Activated naive CD4-positive, alpha-beta T cell treated with anti-CD3 and anti-CD28 coated beads, Interleukin-2, amount 10 ng/mL, durations not matched to agents 7 days and 5 days (primary cell): ENCODE measurements around the gene C11orf24.
"Not testable (repeated sequence)": the region's sequence is repeated elsewhere in the genome, so short reads cannot be mapped to it uniquely, and the experiment has no call there.

Experiments used
- CTCF ChIA-PET: fragments of 350-600 bp; sonication (Branson Sonifier 250); formaldehyde crosslinking; loops from one replicate; lab custom pipeline; 2021; ENCODE audit warnings: antibody characterized with exemption; lab: Charles Lee
- DNase-seq: peaks from one replicate; pipeline ENCODE4 v3.0.0-alpha.2; 2020
- H3K27ac Mint-ChIP-seq: one replicate; pipeline ENCODE4 v1.8.0; 2021; ENCODE audit warnings: mild to moderate bottlenecking, moderate library complexity, mixed read lengths
- H3K27me3 Mint-ChIP-seq: one replicate; pipeline ENCODE4 v1.8.0; 2021; ENCODE audit warnings: mild to moderate bottlenecking, mixed read lengths
- H3K36me3 Mint-ChIP-seq: one replicate; pipeline ENCODE4 v1.8.0; 2021; ENCODE audit warnings: mixed read lengths
- H3K4me1 Mint-ChIP-seq: one replicate; pipeline ENCODE4 v1.8.0; 2021; ENCODE audit warnings: mixed read lengths
- H3K4me3 Mint-ChIP-seq: one replicate; pipeline ENCODE4 v1.8.0; 2021; ENCODE audit warnings: mild to moderate bottlenecking, moderate library complexity, mixed read lengths
- H3K9me3 Mint-ChIP-seq: one replicate; pipeline ENCODE4 v1.8.0; 2021; ENCODE audit warnings: mixed read lengths

Gene C11orf24

DNA sequence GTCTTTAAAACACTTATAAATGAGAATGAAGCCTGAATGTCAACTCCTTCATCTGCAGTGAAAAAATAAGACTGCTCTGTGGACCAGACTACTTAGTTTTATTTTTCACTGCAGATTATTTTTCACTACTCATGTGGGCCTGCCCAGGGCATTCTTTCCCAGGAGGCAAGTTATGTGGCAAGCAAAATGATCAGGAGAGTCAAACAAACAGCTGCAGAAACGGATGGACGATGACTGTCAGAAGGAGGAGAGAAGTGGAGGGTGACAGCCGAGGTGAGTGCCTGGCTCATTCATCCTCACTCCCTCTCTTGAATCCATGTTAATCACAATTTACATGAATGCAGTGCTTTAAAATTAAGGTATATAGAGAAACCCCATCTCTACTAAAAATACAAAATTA, 34.9 kb upstream of the C11orf24 start:
- CTCF ChIA-PET = interaction anchor here (1.3 kb wide), 1 partner anchor 9 kb away, joined by 6 read pairs; no protein-coding TSS in a partner anchor
- Mint-ChIP-seq H3K36me3 (no peaks in the 10 kb centered on the region), H3K4me3 (no peak overlapping the region), H3K4me1 (peaks cover 47% of the 10 kb centered on the region), H3K27ac (no peak overlapping the region), H3K27me3 (peaks cover 16% of the 10 kb centered on the region), H3K9me3 (peaks cover 3% of the 10 kb centered on the region)
- no peak for DNase-seq

DNA sequence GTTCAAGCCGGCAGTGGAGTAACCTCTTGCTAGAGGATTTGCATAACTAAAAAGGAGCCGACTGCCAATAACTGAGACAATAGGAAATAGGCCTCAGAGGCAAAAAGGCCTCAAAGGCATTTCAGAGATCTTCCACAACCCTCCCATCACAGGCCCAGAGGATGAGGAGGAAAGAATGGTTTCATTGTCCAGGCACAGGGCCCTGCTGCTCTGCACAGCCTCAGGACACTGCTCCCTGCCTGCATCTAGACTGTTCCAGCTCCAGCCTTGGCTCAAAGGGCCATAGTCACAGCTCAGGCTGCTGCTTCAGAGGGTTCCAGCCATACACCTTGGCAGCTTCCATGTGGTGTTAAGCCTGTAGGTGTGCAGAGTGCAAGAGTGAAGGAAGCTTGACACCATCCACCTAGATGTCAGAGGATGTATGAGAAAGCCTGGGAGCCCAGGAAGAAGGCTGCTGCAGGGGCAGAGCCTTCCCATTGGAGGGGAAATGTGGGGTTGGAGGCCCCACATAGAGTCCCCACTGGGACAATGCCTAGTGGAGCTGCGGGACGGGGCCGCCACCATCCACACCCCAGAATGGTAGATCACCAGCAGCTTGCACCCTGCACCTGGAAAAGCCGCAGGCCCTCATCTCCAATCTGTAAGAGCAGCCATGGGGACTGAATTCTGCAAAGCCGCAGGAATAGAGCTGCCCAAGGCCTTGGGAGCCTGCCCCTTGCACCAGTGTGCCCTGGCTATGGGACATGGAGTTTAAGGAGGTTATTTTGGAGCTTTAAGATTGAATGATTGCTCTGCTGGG, 32.4 kb upstream of the C11orf24 start:
- no peak for DNase-seq
- no peak overlapping the region for H3K27ac Mint-ChIP-seq
- CTCF ChIA-PET = no interaction called here
- no peak overlapping the region for H3K4me3 Mint-ChIP-seq
- peaks cover 11% of the 10 kb centered on the region for H3K27me3 Mint-ChIP-seq
- H3K9me3 Mint-ChIP-seq = peaks cover 3% of the 10 kb centered on the region
- H3K4me1 Mint-ChIP-seq = peaks cover 27% of the 10 kb centered on the region
- H3K36me3 Mint-ChIP-seq = no peaks in the 10 kb centered on the region

- Mint-ChIP-seq H3K36me3 (no peaks in the 10 kb centered on the region), H3K4me3 (no peak overlapping the region), H3K27me3 (peaks cover 21% of the 10 kb centered on the region), H3K9me3 (peaks cover 3% of the 10 kb centered on the region), H3K27ac (no peak overlapping the region), H3K4me1 (peaks cover 27% of the 10 kb centered on the region)
- no peak for DNase-seq
- CTCF ChIA-PET = interaction anchor here (1.3 kb wide), 1 partner anchor 80 kb away, joined by 5 read pairs; no protein-coding TSS in a partner anchor
These were observed 31.3 kb upstream of the C11orf24 start for GRCh38 chr11:68303083-68303482.

DNA sequence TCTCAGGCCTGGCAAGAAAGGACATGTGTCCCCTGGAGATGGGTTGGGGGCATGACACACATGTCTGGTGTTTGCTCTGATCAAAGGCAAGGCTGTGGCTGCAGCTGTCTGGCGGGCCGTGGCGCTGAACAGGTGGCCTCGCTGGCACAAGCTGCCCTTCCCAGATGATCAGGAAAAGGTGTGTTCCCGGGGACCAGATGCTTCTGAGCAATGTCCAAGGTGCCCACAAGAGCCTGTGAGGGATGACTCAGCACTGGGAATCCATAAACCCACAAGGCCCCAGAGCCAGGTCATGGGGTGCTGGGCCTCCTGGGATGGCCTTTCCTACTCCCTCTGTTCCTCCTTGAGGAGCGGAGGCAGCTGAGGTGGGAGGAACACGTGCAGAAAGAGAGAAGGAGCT, 30.9 kb upstream of the C11orf24 start:
- Mint-ChIP-seq H3K9me3 (peaks cover 3% of the 10 kb centered on the region), H3K27ac (no peak overlapping the region), H3K4me3 (no peak overlapping the region), H3K27me3 (peaks cover 26% of the 10 kb centered on the region), H3K4me1 (peaks cover 29% of the 10 kb centered on the region), H3K36me3 (no peaks in the 10 kb centered on the region)
- CTCF ChIA-PET = interaction anchor here (1.3 kb wide), 2 partner anchors 45 to 81 kb away, joined by 3 to 5 read pairs; no protein-coding TSS in a partner anchor
- no peak for DNase-seq

GRCh38 chr11:68302256-68302655, 30.5 kb upstream of the C11orf24 start:
- Mint-ChIP-seq H3K9me3 (peaks cover 3% of the 10 kb centered on the region), H3K27ac (no peak overlapping the region), H3K4me1 (peaks cover 31% of the 10 kb centered on the region), H3K27me3 (peaks cover 28% of the 10 kb centered on the region), H3K36me3 (no peaks in the 10 kb centered on the region), H3K4me3 (no peak overlapping the region)
- CTCF ChIA-PET = interaction anchor here (1.3 kb wide), 2 partner anchors 44 to 81 kb away, joined by 3 to 5 read pairs; no protein-coding TSS in a partner anchor
- DNase-seq = no peak

- Mint-ChIP-seq H3K27ac (no peak overlapping the region), H3K4me1 (peaks cover 21% of the 10 kb centered on the region), H3K27me3 (peaks cover 33% of the 10 kb centered on the region), H3K36me3 (no peaks in the 10 kb centered on the region), H3K9me3 (peaks cover 3% of the 10 kb centered on the region), H3K4me3 (no peak overlapping the region)
- DNase-seq = no peak
- CTCF ChIA-PET = interaction anchor here (1.0 to 6.6 kb wide), 5 partner anchors 30 to 91 kb away, joined by 3 to 173 read pairs (median 14); no protein-coding TSS in a partner anchor
These were observed 28.5 kb upstream of the C11orf24 start for GRCh38 chr11:68300076-68300830.

DNA sequence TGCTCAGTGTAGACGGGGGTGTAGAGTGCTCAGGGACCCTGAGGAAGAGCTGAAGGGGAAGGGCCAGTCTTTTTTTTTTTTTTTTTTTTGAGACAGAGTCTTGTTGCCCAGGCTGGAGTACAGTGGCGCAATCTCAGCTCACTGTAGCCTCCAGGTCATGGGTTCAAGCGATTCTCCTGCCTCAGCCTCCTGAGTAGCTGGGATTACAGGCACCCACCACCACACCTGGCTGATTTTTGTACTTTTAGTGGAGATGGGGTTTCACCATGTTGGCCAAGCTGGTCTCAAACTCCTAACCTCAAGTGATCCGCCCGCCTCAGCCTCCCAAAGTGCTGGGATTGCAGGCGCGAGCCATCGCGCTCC, 27.7 kb upstream of the C11orf24 start:
- H3K27ac Mint-ChIP-seq, H3K36me3 Mint-ChIP-seq, H3K9me3 Mint-ChIP-seq, DNase-seq, H3K4me3 Mint-ChIP-seq: not testable (repeated sequence)
- CTCF ChIA-PET = interaction anchor here (1.0 to 6.6 kb wide), 7 partner anchors 15 to 91 kb away, joined by 3 to 173 read pairs (median 14); partner anchors contain the start of gene C11orf24
- Mint-ChIP-seq H3K4me1 (peaks cover 15% of the 10 kb centered on the region), H3K27me3 (peaks cover 33% of the 10 kb centered on the region)

DNA sequence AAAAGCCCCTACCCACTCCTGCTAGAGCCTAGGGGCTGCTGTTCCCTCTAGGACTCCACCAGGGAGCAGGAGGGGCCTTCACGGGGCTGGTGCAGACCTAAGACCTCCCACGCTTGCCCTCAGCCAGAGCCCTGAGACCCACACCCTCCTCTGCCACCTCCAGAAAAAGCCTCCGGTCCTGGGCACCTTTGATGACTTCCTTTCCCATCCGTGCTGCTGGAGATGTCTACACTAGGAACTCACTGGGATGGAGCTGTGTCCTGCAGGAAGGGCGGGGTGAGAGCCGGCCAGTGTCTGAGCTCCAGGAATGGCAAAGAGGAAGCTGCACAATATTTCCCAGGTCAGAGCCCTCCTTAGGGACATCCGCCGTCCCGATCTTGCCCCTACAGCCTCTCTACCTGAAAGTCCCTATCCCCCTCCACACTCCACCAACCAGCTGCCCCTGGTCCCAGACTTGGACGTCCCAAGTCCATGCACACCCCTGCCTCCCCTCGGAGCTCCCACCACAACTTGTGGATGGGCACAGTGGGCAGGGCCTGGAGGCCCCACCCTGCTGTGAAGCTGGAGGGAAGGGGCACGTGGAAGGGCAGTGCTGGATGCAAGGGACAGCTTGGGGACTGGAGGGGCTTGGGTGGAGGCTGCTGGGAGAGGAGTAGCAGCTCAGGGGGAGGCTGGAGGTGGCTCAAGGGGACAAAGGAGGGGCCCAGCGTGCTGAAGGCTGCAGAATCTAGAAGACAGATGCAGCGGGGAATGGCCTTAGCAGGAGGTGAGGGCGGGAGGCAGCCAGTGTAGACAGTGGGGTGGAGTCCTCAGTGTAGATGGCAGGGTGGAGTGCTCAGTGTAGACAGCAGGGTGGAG, 27.1 kb upstream of the C11orf24 start:
- Mint-ChIP-seq H3K27me3 (peaks cover 33% of the 10 kb centered on the region), H3K9me3 (no peaks in the 10 kb centered on the region), H3K4me3 (no peak overlapping the region), H3K27ac (no peak overlapping the region), H3K36me3 (no peaks in the 10 kb centered on the region), H3K4me1 (peaks cover 12% of the 10 kb centered on the region)
- CTCF ChIA-PET = interaction anchor here (0.6 to 6.6 kb wide), 17 partner anchors 8 to 226 kb away, joined by 3 to 173 read pairs (median 6); partner anchors contain the start of gene C11orf24
- DNase-seq = no peak

DNA sequence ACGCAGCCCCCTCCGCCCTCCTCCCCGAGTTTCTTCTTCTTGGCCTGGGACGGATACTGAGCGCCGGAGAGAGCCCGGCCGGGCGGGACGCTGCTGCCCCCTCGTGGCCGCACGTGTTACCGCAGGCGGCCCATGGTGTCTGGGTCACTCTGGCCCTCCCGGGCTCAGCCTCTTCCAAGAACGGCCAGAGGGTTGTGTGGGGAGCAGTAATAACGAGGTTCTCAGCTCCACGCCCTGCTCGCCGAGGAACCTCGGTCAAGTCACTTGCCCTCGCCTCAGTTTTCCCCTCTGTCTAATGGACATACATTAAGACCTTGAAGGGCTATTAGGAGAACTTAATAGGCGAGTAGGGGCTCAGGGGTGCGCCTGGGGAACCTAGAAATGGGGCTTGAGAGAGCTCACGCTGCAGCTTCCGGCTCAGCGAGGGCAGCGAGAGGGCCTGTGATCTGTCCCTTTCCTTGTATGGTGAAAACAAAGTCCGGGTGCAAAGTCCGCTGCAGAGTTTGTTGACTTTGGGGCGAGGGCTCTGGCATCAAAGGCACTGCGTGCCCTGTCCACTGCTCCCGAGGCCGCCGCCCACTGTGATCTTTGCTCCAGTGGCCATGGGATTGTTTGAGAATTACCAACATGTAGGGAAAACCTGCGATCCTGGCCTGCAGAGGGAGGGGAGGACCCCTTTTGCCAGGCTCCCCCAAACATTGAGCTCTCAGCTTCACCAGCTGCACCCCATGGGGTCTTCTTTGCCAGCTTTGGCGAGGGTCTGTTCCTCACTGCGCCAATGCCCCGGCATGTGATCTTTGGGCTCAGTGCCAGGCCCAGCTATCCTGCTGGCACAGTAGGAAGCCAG, 26.3 kb upstream of the C11orf24 start:
- H3K27ac Mint-ChIP-seq = no peak overlapping the region
- H3K4me3 Mint-ChIP-seq = no peak overlapping the region
- H3K4me1 Mint-ChIP-seq = peaks cover 9% of the 10 kb centered on the region
- peaks cover 33% of the 10 kb centered on the region for H3K27me3 Mint-ChIP-seq
- CTCF ChIA-PET = interaction anchor here (0.6 to 6.6 kb wide), 24 partner anchors 8 to 510 kb away, joined by 3 to 173 read pairs (median 5); partner anchors contain the start of gene C11orf24
- H3K36me3 Mint-ChIP-seq = no peaks in the 10 kb centered on the region
- H3K9me3 Mint-ChIP-seq = no peaks in the 10 kb centered on the region
- peak; percentile 79 for DNase-seq

GRCh38 chr11:68297494-68297811, 25.7 kb upstream of the C11orf24 start:
- H3K4me1 Mint-ChIP-seq = peaks cover 8% of the 10 kb centered on the region
- H3K9me3 Mint-ChIP-seq = no peaks in the 10 kb centered on the region
- peaks cover 27% of the 10 kb centered on the region for H3K27me3 Mint-ChIP-seq
- no peaks in the 10 kb centered on the region for H3K36me3 Mint-ChIP-seq
- H3K27ac Mint-ChIP-seq = no peak overlapping the region
- no peak overlapping the region for H3K4me3 Mint-ChIP-seq
- CTCF ChIA-PET = interaction anchor here (1.0 to 6.6 kb wide), 18 partner anchors 9 to 511 kb away, joined by 3 to 173 read pairs (median 6); partner anchors contain the start of gene C11orf24
- no peak for DNase-seq

- Mint-ChIP-seq H3K4me3 (no peak overlapping the region), H3K4me1 (peaks cover 8% of the 10 kb centered on the region), H3K9me3 (no peaks in the 10 kb centered on the region), H3K27me3 (peaks cover 27% of the 10 kb centered on the region), H3K36me3 (no peaks in the 10 kb centered on the region), H3K27ac (no peak overlapping the region)
- DNase-seq = no peak
- CTCF ChIA-PET = interaction anchor here (1.0 to 6.6 kb wide), 15 partner anchors 9 to 511 kb away, joined by 3 to 173 read pairs (median 6); partner anchors contain the start of gene C11orf24
These were observed 25.2 kb upstream of the C11orf24 start for GRCh38 chr11:68297052-68297378.

DNA sequence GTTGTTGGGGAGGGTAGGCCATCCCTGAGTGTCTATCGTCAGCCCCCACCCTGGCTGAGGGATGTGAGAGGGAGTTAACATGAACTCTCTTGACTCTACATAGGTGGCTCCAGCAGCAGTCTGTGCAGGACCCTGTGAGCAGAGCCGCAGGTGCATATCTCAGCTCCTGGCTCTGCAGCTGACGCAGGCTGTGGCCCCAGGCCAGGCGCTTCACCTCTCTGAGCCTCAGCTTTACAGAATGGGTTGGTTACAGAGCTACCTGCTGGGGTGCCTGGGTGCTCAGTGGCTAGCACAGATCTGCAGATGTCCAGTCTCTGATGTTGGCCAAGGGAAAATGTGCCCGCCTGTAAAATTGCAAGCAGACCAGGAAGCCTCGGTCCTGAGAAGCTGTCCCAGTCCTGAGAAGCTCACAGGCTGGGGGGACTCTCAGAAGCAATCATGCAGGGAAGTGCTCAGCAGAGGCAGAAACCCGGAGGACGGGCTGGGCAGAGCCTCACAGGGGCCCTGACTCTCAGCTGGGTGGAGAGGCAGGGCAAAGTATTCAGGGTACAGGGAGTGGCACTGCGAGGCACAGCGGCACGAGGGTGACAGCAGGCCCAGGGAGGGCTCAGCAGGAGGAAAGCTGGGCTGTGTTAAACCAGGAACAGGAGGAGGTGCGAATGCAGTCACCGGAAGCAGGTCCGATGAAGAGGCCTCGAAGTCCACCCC, 24.7 kb upstream of the C11orf24 start:
- CTCF ChIA-PET = interaction anchor here (1.0 to 6.6 kb wide), 17 partner anchors 8 to 511 kb away, joined by 3 to 173 read pairs (median 4); partner anchors contain the start of gene C11orf24
- DNase-seq = no peak
- no peak overlapping the region for H3K27ac Mint-ChIP-seq
- H3K4me1 Mint-ChIP-seq = peaks cover 8% of the 10 kb centered on the region
- peaks cover 27% of the 10 kb centered on the region for H3K27me3 Mint-ChIP-seq
- H3K9me3 Mint-ChIP-seq = no peaks in the 10 kb centered on the region
- H3K4me3 Mint-ChIP-seq = no peak overlapping the region
- H3K36me3 Mint-ChIP-seq = no peaks in the 10 kb centered on the region
